Measurements from ENCODE around the gene SOX2.

GRCh38 chr3:181712553-181713279 lies 991 bp downstream of the SOX2 start:
- TF ChIP-seq CTCF (IDR thresholded peaks at IDR 0.05) (no peak), EP300 (IDR thresholded peaks at IDR 0.05) (no peak), POLR2AphosphoS5 (IDR thresholded peaks at IDR 0.05) (no peak)
